Sigmoid colon (tissue), 7 donors: ENCODE data around the gene ATP6V0A1. TPM values are rescaled to one million over a fixed set of nuclear protein-coding genes. Genes with fewer than 3 reads are reported as not detected.

Experiments
- DNase-seq: peaks from one replicate; pipeline ENCODE4 v3.0.0-alpha.2; 2019
- H3K27ac ChIP-seq, 4 donors: fragments of 200-600 bp; sonication (generic); one replicate each; pipeline ENCODE4 v1.5.1; 2016 to 2019; ENCODE audit warnings: mild to moderate bottlenecking in 1 of 4
- H3K27me3 ChIP-seq, 3 donors: fragments of 200-600 bp; sonication (generic); one replicate each; pipeline ENCODE4 v1.5.1; 2019; ENCODE audit warnings: mild to moderate bottlenecking in 1 of 3
- H3K36me3 ChIP-seq, 4 donors: fragments of 200-600 bp; sonication (generic); one replicate each; pipeline ENCODE4 v1.5.1; 2016 to 2019
- H3K4me1 ChIP-seq, 4 donors: fragments of 200-600 bp; sonication (generic); one replicate each; pipeline ENCODE4 v1.5.1; 2017 to 2019
- H3K4me3 ChIP-seq, 4 donors: fragments of 200-600 bp; sonication (generic); one replicate each; pipeline ENCODE4 v1.5.1; 2017 to 2019; ENCODE audit warnings: mild to moderate bottlenecking in 2 of 4, moderate library complexity in 1 of 4
- H3K9me3 ChIP-seq, 4 donors: fragments of 200-600 bp in 3 of 4; sonication (generic) in 3 of 4; one replicate each; pipeline versions ENCODE4 v1.5.1 to v1.6.1; 2013 to 2019
- CTCF ChIP-seq, 4 experiments: fragments of 450-650 bp in 3 of 4; fragments of 200-600 bp in 1 of 4; IDR thresholded peaks; one replicate each; pipeline ENCODE4 v1.5.1; 2016 to 2019; ENCODE audit warnings: antibody characterized with exemption in 4 of 4, mild to moderate bottlenecking in 3 of 4, moderate library complexity in 2 of 4
- EP300 ChIP-seq, 4 donors: sonication (generic); formaldehyde crosslinking; IDR thresholded peaks; one replicate each; pipeline ENCODE4 v1.6.1; 2017; ENCODE audit warnings: antibody characterized with exemption in 4 of 4
- POLR2A ChIP-seq, 2 donors: fragments of 450-650 bp; IDR thresholded peaks; one replicate each; pipeline ENCODE4 v1.6.1; 2016; ENCODE audit warnings: antibody characterized with exemption in 2 of 2, mild to moderate bottlenecking in 2 of 2, moderate library complexity in 2 of 2
- POLR2AphosphoS5 ChIP-seq, 4 donors: sonication (generic); formaldehyde crosslinking; IDR thresholded peaks; one replicate each; pipeline ENCODE4 v1.6.1; 2017; ENCODE audit warnings: antibody characterized with exemption in 4 of 4
- WGBS, 2 donors: extraction: QIAGEN DNeasy Blood & Tissue Kit; methylation state at CpG; one replicate each; pipeline ENCODE4 v1.1.7; 2013; 5-methylcytosine and 5-hydroxymethylcytosine counted together
- intact Hi-C: fragments of 100-400 bp; cut with DNase I; formaldehyde crosslinking; loops from one replicate; pipeline ENCODE4 v1.15.1; 2023
- polyA plus RNA-seq, 3 donors: library from polyadenylated mRNA; stranded (reverse); fragments of 200-250 nt; gene quantifications; one replicate each; pipeline ENCODE4 v1.2.3, GENCODE V29; 2013
- total RNA-seq, 4 donors: library from RNA; depleted of rRNA; stranded (reverse); fragments of >200 nt; gene quantifications; one replicate each; pipeline ENCODE4 v1.1.0, GENCODE V29; 2016
- donor health status: healthy with polysubstance abuse.
- donor health status: Bipolar disorder and iron deficiency.
- donor health status: healthy.

ATP6V0A1 gene
- total and polyA plus RNA-seq, 7 donors, result 11.6 to 96.1 (median 48.9) TPM

- H3K4me1 ChIP-seq, result peaks cover 0 to 9% (median 5%) of the 10 kb centered on the region in 4 donors
- no peak for TF ChIP-seq POLR2AphosphoS5 (IDR thresholded peaks at IDR 0.05)
- TF ChIP-seq CTCF (IDR thresholded peaks at IDR 0.05), result no peak
- TF ChIP-seq POLR2A (IDR thresholded peaks at IDR 0.05), result no peak
- TF ChIP-seq EP300 (IDR thresholded peaks at IDR 0.05), result no peak
- no peak for DNase-seq
- H3K9me3 ChIP-seq, result no peaks in the 10 kb centered on the region
- no peaks in the 10 kb centered on the region for H3K27me3 ChIP-seq
- intact Hi-C loops, result no loop called here
- H3K36me3 ChIP-seq, result peaks cover 32 to 100% (median 67%) of the 10 kb centered on the region in 4 donors
- H3K4me3 ChIP-seq, result no peak overlapping the region
- H3K27ac ChIP-seq, result no peak overlapping the region
These were observed 27.0 kb downstream of the ATP6V0A1 start for GRCh38 chr17:42485680-42486079.

GRCh38 chr17:42488032-42488431, 29.4 kb downstream of the ATP6V0A1 start:
- H3K27ac ChIP-seq, result no peak overlapping the region
- no peaks in the 10 kb centered on the region for H3K9me3 ChIP-seq
- intact Hi-C loops, result no loop called here
- no peak for DNase-seq
- no peak for TF ChIP-seq EP300 (IDR thresholded peaks at IDR 0.05)
- no peak for TF ChIP-seq POLR2AphosphoS5 (IDR thresholded peaks at IDR 0.05)
- TF ChIP-seq POLR2A (IDR thresholded peaks at IDR 0.05), result no peak
- TF ChIP-seq CTCF (IDR thresholded peaks at IDR 0.05), result no peak
- peaks cover 0 to 6% (median 2%) of the 10 kb centered on the region in 4 donors for H3K4me1 ChIP-seq
- peaks cover 29 to 100% (median 66%) of the 10 kb centered on the region in 4 donors for H3K36me3 ChIP-seq
- 76 to 87% methylated on average over 1 of the region's 1 CpG for WGBS, 2 donors
- H3K4me3 ChIP-seq, result no peak overlapping the region
- no peaks in the 10 kb centered on the region for H3K27me3 ChIP-seq

- Histone ChIP-seq H3K4me3 (no peak overlapping the region), H3K27me3 (no peaks in the 10 kb centered on the region), H3K27ac (no peak overlapping the region), H3K9me3 (no peaks in the 10 kb centered on the region), H3K4me1 (no peaks in the 10 kb centered on the region), H3K36me3 (peaks cover 32 to 99% (median 56%) of the 10 kb centered on the region in 4 donors)
- no peak for DNase-seq
- intact Hi-C loops, result no loop called here
- TF ChIP-seq POLR2A (IDR thresholded peaks at IDR 0.05) (no peak), CTCF (IDR thresholded peaks at IDR 0.05) (no peak), EP300 (IDR thresholded peaks at IDR 0.05) (no peak), POLR2AphosphoS5 (IDR thresholded peaks at IDR 0.05) (no peak)
- 69 to 78% methylated on average over 3 of the region's 3 CpGs for WGBS, 2 donors
These were observed 34.6 kb downstream of the ATP6V0A1 start for GRCh38 chr17:42493319-42493718.

GRCh38 chr17:42494673-42495072, 36.0 kb downstream of the ATP6V0A1 start:
- Histone ChIP-seq H3K4me3 (no peak overlapping the region), H3K36me3 (peaks cover 33 to 99% (median 51%) of the 10 kb centered on the region in 4 donors), H3K27me3 (no peaks in the 10 kb centered on the region), H3K27ac (no peak overlapping the region), H3K4me1 (no peaks in the 10 kb centered on the region), H3K9me3 (no peaks in the 10 kb centered on the region)
- TF ChIP-seq EP300 (IDR thresholded peaks at IDR 0.05) (no peak), CTCF (IDR thresholded peaks at IDR 0.05) (no peak), POLR2AphosphoS5 (IDR thresholded peaks at IDR 0.05) (no peak), POLR2A (IDR thresholded peaks at IDR 0.05) (no peak)
- intact Hi-C loops, result no loop called here
- WGBS, 2 donors, result 45 to 86% methylated on average over 4 of the region's 4 CpGs
- no peak for DNase-seq

- WGBS, 2 donors, result 92 to 95% methylated on average over 4 of the region's 4 CpGs
- H3K4me3 ChIP-seq, result no peak overlapping the region
- H3K27me3 ChIP-seq, result no peaks in the 10 kb centered on the region
- H3K9me3 ChIP-seq, result no peaks in the 10 kb centered on the region
- TF ChIP-seq POLR2A (IDR thresholded peaks at IDR 0.05) (no peak), CTCF (IDR thresholded peaks at IDR 0.05) (no peak), POLR2AphosphoS5 (IDR thresholded peaks at IDR 0.05) (no peak), EP300 (IDR thresholded peaks at IDR 0.05) (no peak)
- no peak for DNase-seq
- peaks cover 32 to 99% (median 58%) of the 10 kb centered on the region in 4 donors for H3K36me3 ChIP-seq
- no peak overlapping the region for H3K27ac ChIP-seq
- intact Hi-C loops, result no loop called here
- no peaks in the 10 kb centered on the region for H3K4me1 ChIP-seq
These were observed 40.1 kb downstream of the ATP6V0A1 start for GRCh38 chr17:42498828-42499227.
